ENCODE data around the gene FGF12.

DNA sequence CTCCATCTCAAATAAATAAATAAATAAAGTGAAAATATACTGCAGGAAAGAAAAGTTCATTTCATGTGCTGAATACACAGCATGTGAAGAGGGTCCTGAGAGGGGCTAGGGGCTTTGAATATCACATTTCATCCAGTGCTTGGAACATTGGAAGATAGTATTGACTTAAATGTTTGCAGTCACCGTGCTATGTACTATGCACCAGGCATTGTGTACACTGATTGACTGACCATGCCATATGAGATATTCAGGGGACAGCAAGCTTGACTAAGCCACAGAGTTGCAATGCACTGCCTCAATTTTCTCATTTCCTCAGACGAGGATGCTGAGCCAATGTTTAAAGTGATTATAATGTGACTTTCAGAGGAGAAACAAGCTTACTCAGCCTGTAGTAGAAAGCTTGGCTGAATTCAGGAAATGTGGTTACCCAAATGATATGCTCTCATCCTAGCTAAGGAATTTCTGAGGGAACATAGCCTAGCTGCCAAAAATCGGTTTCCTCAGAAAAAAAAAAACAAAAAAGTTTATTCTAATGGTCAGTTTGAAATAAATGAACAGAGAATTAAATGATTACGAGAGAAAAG is 557.9 kb downstream of the FGF12 start:
- TF ChIP-seq ZFP3 (CRISPR knock-in tag; IDR thresholded peaks at IDR 0.05) (no peak), ZNF565 (CRISPR knock-in tag; conservative IDR thresholded peaks at IDR 0.05; ENCODE audit: low read depth) (no peak), ARNTL (CRISPR knock-in tag; IDR thresholded peaks at IDR 0.05; ENCODE audit: borderline replicate concordance, low read depth) (no peak), ZNF70 (CRISPR knock-in tag; IDR thresholded peaks at IDR 0.05) (no peak), PATZ1 (CRISPR knock-in tag; IDR thresholded peaks at IDR 0.05; ENCODE audit: borderline replicate concordance) (no peak), RARB (CRISPR knock-in tag; IDR thresholded peaks at IDR 0.05) (no peak), TOX (CRISPR knock-in tag; IDR thresholded peaks at IDR 0.05; ENCODE audit: borderline replicate concordance) (no peak), ZNF8 (CRISPR knock-in tag; IDR thresholded peaks at IDR 0.05) (no peak), ZC3H10 (CRISPR knock-in tag; IDR thresholded peaks at IDR 0.05) (no peak), SNAI2 (CRISPR knock-in tag; IDR thresholded peaks at IDR 0.05) (no peak), ZFP30 (CRISPR knock-in tag; IDR thresholded peaks at IDR 0.05) (no peak)
- TF ChIP-seq, protein P1, sequence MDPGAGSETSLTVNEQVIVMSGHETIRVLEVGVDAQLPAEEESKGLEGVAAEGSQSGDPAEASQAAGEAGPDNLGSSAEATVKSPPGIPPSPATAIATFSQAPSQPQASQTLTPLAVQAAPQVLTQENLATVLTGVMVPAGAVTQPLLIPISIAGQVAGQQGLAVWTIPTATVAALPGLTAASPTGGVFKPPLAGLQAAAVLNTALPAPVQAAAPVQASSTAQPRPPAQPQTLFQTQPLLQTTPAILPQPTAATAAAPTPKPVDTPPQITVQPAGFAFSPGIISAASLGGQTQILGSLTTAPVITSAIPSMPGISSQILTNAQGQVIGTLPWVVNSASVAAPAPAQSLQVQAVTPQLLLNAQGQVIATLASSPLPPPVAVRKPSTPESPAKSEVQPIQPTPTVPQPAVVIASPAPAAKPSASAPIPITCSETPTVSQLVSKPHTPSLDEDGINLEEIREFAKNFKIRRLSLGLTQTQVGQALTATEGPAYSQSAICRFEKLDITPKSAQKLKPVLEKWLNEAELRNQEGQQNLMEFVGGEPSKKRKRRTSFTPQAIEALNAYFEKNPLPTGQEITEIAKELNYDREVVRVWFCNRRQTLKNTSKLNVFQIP (CRISPR knock-in tag; IDR thresholded peaks at IDR 0.05; ENCODE audit: borderline replicate concordance, low read depth): no peak
